GM19025 (cell line): Measurements from ENCODE around the gene HADHA.

Experiments used
- ATAC-seq: cut with Tn5 transposase; IDR thresholded peaks from one replicate; pipeline ENCODE4 v1.9.1; 2021; ENCODE audit warnings: mild to moderate bottlenecking, low read depth, moderate library complexity; ENCODE audit not compliant: unreplicated experiment

HADHA gene

GRCh38 chr2:26245810-26246209, 1.4 kb upstream of the HADHA start:
- ATAC-seq = peak; percentile 47

- no peak for ATAC-seq
Measured at GRCh38 chr2:26245231-26245732, 850 bp upstream of the HADHA start.

- ATAC-seq = no peak
Measured at GRCh38 chr2:26243470-26244308, 743 bp downstream of the HADHA start.

GRCh38 chr2:26241928-26242436, 2.5 kb downstream of the HADHA start:
- no peak for ATAC-seq

GRCh38 chr2:26238311-26238958, 6.0 kb downstream of the HADHA start:
- no peak for ATAC-seq

GRCh38 chr2:26237868-26238267, 6.6 kb downstream of the HADHA start:
- no peak for ATAC-seq

GRCh38 chr2:26235089-26235488, 9.3 kb downstream of the HADHA start:
- no peak for ATAC-seq

- ATAC-seq = no peak
Measured at GRCh38 chr2:26230806-26231205, 13.6 kb downstream of the HADHA start.

- no peak for ATAC-seq
Measured at GRCh38 chr2:26229595-26229994, 14.8 kb downstream of the HADHA start.

- ATAC-seq = no peak
Measured at GRCh38 chr2:26224095-26224494, 20.3 kb downstream of the HADHA start.

GRCh38 chr2:26223018-26223417, 21.4 kb downstream of the HADHA start:
- ATAC-seq = no peak

GRCh38 chr2:26217720-26218119, 26.7 kb downstream of the HADHA start:
- ATAC-seq = no peak

GRCh38 chr2:26216587-26216986, 27.8 kb downstream of the HADHA start:
- no peak for ATAC-seq

- ATAC-seq = no peak
Measured at GRCh38 chr2:26215833-26216232, 28.6 kb downstream of the HADHA start.

GRCh38 chr2:26214759-26215158, 29.7 kb downstream of the HADHA start:
- no peak for ATAC-seq

GRCh38 chr2:26212011-26212410, 32.4 kb downstream of the HADHA start:
- no peak for ATAC-seq

GRCh38 chr2:26203906-26204305, 40.5 kb downstream of the HADHA start:
- ATAC-seq = no peak

GRCh38 chr2:26202981-26203490, 41.4 kb downstream of the HADHA start:
- no peak for ATAC-seq

- ATAC-seq = no peak
Measured at GRCh38 chr2:26197516-26197915, 46.9 kb downstream of the HADHA start.

- no peak for ATAC-seq
Measured at GRCh38 chr2:26196683-26197418, 47.6 kb downstream of the HADHA start.
